Trophoblast cell (in vitro differentiated cells and primary cell): ENCODE data around the gene KIF6.

Experiments
- DNase-seq, 2 donors: peaks; one replicate each; pipeline ENCODE4 v3.0.0-alpha.2; 2016
- H2AFZ ChIP-seq: 2 replicates; pipeline ENCODE4 v1.6.1; 2013; ENCODE audit warnings: low read length, moderate library complexity, mild to moderate bottlenecking; ENCODE audit not compliant: insufficient read depth, poor library complexity
- H2AK5ac ChIP-seq: 2 replicates; pipeline ENCODE4 v1.6.1; 2013; ENCODE audit warnings: mild to moderate bottlenecking, low read length
- H2BK120ac ChIP-seq: 2 replicates; pipeline ENCODE4 v1.6.1; 2013; ENCODE audit warnings: low read length, mild to moderate bottlenecking, moderate library complexity; ENCODE audit not compliant: insufficient read depth, poor library complexity
- H2BK12ac ChIP-seq: 2 replicates; pipeline ENCODE4 v1.6.1; 2013; ENCODE audit warnings: mild to moderate bottlenecking, low read length, moderate library complexity
- H2BK5ac ChIP-seq: 2 replicates; pipeline ENCODE4 v1.6.1; 2013; ENCODE audit warnings: low read length, low read depth, moderate library complexity, mild to moderate bottlenecking; ENCODE audit not compliant: poor library complexity
- H3K14ac ChIP-seq: 2 replicates; pipeline ENCODE4 v1.6.1; 2013; ENCODE audit warnings: mild to moderate bottlenecking, low read length
- H3K18ac ChIP-seq: 2 replicates; pipeline ENCODE4 v1.6.1; 2013; ENCODE audit warnings: mild to moderate bottlenecking, low read length
- H3K23ac ChIP-seq: 2 replicates; pipeline ENCODE4 v1.6.1; 2013; ENCODE audit warnings: low read length
- H3K27ac ChIP-seq: 2 replicates; pipeline ENCODE4 v1.5.1; 2013; ENCODE audit warnings: low read depth, mild to moderate bottlenecking, inconsistent platforms, low read length, moderate library complexity
- H3K27me3 ChIP-seq: 2 replicates; pipeline ENCODE4 v1.6.1; 2013; ENCODE audit warnings: inconsistent platforms, mild to moderate bottlenecking, low read length, moderate library complexity; ENCODE audit not compliant: insufficient read depth
- H3K36me3 ChIP-seq, 2 experiments: 1 replicate in 1 of 2; 2 replicates in 1 of 2; pipeline ENCODE4 v1.6.1; 2013; ENCODE audit warnings: low read length in 2 of 2, mild to moderate bottlenecking in 2 of 2, moderate library complexity in 1 of 2; ENCODE audit not compliant: insufficient read depth in 2 of 2, control insufficient read depth in 1 of 2
- H3K4ac ChIP-seq: 2 replicates; pipeline ENCODE4 v1.6.1; 2013; ENCODE audit warnings: low read depth, mild to moderate bottlenecking, low read length, moderate library complexity
- H3K4me1 ChIP-seq, 2 experiments: 1 replicate in 1 of 2; 2 replicates in 1 of 2; pipeline ENCODE4 v1.6.1; 2013; ENCODE audit warnings: low read length in 2 of 2, mild to moderate bottlenecking in 2 of 2, moderate library complexity in 1 of 2; ENCODE audit not compliant: insufficient read depth in 2 of 2, control insufficient read depth in 1 of 2
- H3K4me2 ChIP-seq: 2 replicates; pipeline ENCODE4 v1.6.1; 2013; ENCODE audit warnings: inconsistent platforms, mild to moderate bottlenecking, low read length, moderate library complexity
- H3K4me3 ChIP-seq: 2 replicates; pipeline ENCODE4 v1.5.1; 2013; ENCODE audit warnings: mild to moderate bottlenecking, low read depth, low read length, inconsistent platforms
- H3K79me1 ChIP-seq: one replicate; pipeline ENCODE4 v1.6.1; 2013; ENCODE audit warnings: low read length
- H3K79me2 ChIP-seq: 2 replicates; pipeline ENCODE4 v1.6.1; 2013; ENCODE audit warnings: low read length, mild to moderate bottlenecking; ENCODE audit not compliant: control insufficient read depth, insufficient read depth, poor library complexity
- H3K9ac ChIP-seq: 2 replicates; pipeline ENCODE4 v1.6.1; 2013; ENCODE audit warnings: mild to moderate bottlenecking, low read length
- H3K9me3 ChIP-seq: 2 replicates; pipeline ENCODE4 v1.6.1; 2013; ENCODE audit warnings: low read depth, mild to moderate bottlenecking, control low read depth, inconsistent platforms, low read length; ENCODE audit not compliant: insufficient read depth
- H4K12ac ChIP-seq: 2 replicates; pipeline ENCODE4 v1.6.1; 2013; ENCODE audit warnings: low read depth, mild to moderate bottlenecking, low read length, moderate library complexity
- H4K8ac ChIP-seq: 2 replicates; pipeline ENCODE4 v1.6.1; 2013; ENCODE audit warnings: low read depth, mild to moderate bottlenecking, low read length, moderate library complexity
- H4K91ac ChIP-seq: one replicate; pipeline ENCODE4 v1.6.1; 2013; ENCODE audit warnings: low read depth, mild to moderate bottlenecking, low read length, moderate library complexity
- WGBS: extraction: QIAGEN DNeasy Blood & Tissue Kit; methylation state at CpG from one replicate; pipeline ENCODE4 v1.1.7; 2013; ENCODE audit warnings: missing lambda C conversion rate; ENCODE audit not compliant: insufficient read length, insufficient coverage; ENCODE audit errors: extremely low coverage; 5-methylcytosine and 5-hydroxymethylcytosine counted together

KIF6 gene

DNA sequence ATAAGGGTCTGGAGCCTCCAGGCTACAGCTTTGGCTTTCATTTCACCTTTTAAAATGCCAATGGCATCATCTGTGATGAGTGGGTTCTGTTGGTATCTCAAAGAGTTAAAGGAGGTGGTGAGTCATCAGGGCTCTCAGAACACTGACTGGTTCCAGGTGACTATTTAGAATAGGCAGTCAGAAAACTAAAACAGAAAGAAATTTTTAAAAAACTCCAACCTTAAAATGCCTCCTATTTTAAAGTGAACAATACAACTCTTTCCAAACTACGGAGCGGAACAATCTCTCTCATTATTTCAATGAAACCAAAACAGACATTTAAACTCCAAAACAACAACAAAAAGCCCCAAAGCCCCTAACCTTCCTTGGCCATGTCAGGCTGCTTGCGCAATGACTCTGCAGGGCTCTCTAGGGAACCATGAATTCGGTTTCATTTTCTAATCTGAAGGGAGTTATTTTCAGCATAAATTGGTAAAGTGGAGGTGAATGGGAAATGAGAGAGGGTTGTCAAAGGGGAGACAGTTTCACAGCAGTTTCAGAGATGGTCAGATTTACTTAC is 194.9 kb downstream of the KIF6 start:
- Histone ChIP-seq H3K14ac (no peak overlapping the region), H3K23ac (no peak overlapping the region), H2BK5ac (peak overlapping the region; percentile 13), H3K4me1 (peaks cover 0 to 3% of the 10 kb centered on the region in 2 experiments), H4K12ac (no peak overlapping the region), H3K27me3 (no peaks in the 10 kb centered on the region), H3K4ac (no peak overlapping the region), H3K18ac (no peak overlapping the region), H4K91ac (no peak overlapping the region), H3K9me3 (peaks cover 7% of the 10 kb centered on the region), H3K79me2 (no peaks in the 10 kb centered on the region), H2BK12ac (peak overlapping the region; percentile 72), H2BK120ac (peak overlapping the region; percentile 62), H2AFZ (no peak overlapping the region), H3K4me2 (no peak overlapping the region), H3K27ac (peak overlapping the region; percentile 71), H2AK5ac (no peak overlapping the region), H3K79me1 (peaks cover 1% of the 10 kb centered on the region), H3K36me3 (peaks cover 3 to 4% of the 10 kb centered on the region in 2 experiments), H4K8ac (no peak overlapping the region), H3K9ac (no peak overlapping the region), H3K4me3 (no peak overlapping the region)
- DNase-seq = peak; percentile 82 to 96
- WGBS = no CpG with 5 or more reads among the region's 4 CpGs

DNA sequence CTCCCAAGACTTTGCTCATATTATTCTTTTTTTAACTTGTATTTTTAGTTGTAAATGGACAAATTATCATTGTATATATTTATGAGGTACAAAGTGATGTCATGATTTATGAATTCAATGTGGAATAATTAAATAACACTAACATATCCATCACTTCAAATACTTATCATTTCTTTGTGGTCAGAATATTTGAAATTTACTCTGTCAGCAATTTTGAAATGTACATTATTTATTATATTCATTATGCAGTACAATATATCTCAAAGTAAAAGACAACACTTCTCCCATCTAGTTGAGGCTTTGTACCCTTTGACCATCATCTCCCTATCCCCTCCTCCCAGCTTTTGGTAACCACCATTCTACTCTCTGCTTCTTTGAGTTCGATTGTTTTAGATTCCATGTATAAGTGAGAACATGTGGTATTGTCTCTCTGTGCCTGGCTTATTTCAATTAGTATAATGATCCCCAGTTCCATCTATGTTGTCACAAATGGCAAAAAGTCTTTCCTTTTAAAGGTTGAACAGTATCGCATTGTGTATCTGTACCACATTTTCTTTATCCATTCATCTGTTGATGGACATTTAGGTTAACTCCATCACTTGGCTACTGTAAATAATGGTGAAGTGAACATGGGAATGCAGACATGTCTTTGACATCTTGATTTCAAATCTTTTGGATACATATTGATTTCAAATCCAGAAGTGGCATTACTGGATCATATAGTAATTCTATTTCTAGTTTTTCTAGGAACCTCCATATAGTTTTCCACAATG is 197.2 kb downstream of the KIF6 start:
- Histone ChIP-seq H3K79me2 (no peaks in the 10 kb centered on the region), H2BK120ac (no peak overlapping the region), H3K4me2 (no peak overlapping the region), H2AFZ (no peak overlapping the region), H2BK12ac (no peak overlapping the region), H3K9ac (no peak overlapping the region), H3K23ac (no peak overlapping the region), H3K36me3 (peaks cover 3% of the 10 kb centered on the region in 2 experiments), H3K18ac (no peak overlapping the region), H2AK5ac (no peak overlapping the region), H3K79me1 (peaks cover 1% of the 10 kb centered on the region), H4K8ac (no peak overlapping the region), H3K27me3 (no peaks in the 10 kb centered on the region), H3K4me3 (no peak overlapping the region), H3K14ac (no peak overlapping the region), H3K9me3 (peaks cover 6% of the 10 kb centered on the region), H3K4ac (no peak overlapping the region), H2BK5ac (no peak overlapping the region), H3K4me1 (peaks cover 0 to 3% of the 10 kb centered on the region in 2 experiments), H4K12ac (no peak overlapping the region), H3K27ac (no peak overlapping the region), H4K91ac (no peak overlapping the region)
- no CpG with 5 or more reads among the region's 2 CpGs for WGBS
- no peak for DNase-seq

DNA sequence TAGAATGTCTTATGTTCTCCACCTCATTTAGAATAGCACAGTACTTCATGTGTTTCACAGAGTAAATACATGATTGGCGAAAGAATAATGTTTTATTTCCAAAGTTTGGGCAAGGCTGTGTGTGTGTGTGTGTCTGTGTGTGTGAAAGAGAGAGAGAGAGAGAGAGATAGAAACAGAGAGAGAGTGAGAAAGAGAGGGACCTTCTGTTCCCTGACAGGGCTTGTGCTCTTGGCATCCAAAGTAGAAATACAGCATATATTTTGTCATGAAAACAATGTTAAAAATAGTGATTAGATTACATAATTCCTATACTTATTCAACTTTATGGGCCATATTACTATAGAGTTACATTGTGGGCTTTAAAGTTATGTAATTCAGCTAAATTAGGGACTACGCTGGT is 201.2 kb downstream of the KIF6 start:
- H3K18ac ChIP-seq = no peak overlapping the region
- no CpG with 5 or more reads among the region's 2 CpGs for WGBS
- no peaks in the 10 kb centered on the region for H3K27me3 ChIP-seq
- H3K4me1 ChIP-seq = no peaks in the 10 kb centered on the region
- H3K9ac ChIP-seq = no peak overlapping the region
- H2AFZ ChIP-seq = no peak overlapping the region
- no peaks in the 10 kb centered on the region for H3K36me3 ChIP-seq
- no peak overlapping the region for H2BK120ac ChIP-seq
- H4K91ac ChIP-seq = no peak overlapping the region
- H3K79me1 ChIP-seq = no peaks in the 10 kb centered on the region
- H3K27ac ChIP-seq = no peak overlapping the region
- no peaks in the 10 kb centered on the region for H3K79me2 ChIP-seq
- no peak overlapping the region for H2BK5ac ChIP-seq
- no peaks in the 10 kb centered on the region for H3K9me3 ChIP-seq
- no peak overlapping the region for H3K14ac ChIP-seq
- no peak overlapping the region for H2BK12ac ChIP-seq
- no peak overlapping the region for H3K4me3 ChIP-seq
- DNase-seq = no peak
- no peak overlapping the region for H4K12ac ChIP-seq
- no peak overlapping the region for H3K23ac ChIP-seq
- no peak overlapping the region for H4K8ac ChIP-seq
- H2AK5ac ChIP-seq = no peak overlapping the region
- no peak overlapping the region for H3K4ac ChIP-seq
- H3K4me2 ChIP-seq = no peak overlapping the region

DNA sequence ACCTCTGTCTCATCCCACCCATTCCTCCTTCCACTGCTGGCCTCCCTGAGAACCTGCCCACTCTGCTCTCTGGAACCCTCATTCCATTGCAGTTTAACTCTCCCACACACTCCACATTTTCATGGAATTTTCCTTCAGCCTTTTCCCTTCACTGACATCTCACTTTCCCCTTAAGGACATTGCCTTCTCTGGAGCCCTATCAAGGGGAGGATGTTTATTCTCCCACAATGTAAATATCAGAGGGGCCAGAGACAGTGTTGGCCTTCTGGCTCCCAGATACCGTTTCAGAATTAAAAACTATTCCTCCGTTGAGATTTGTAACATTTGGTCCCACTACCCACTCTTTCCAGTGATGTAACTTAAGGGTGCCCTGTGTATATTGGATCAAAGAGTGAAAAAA is 203.2 kb downstream of the KIF6 start:
- no peak overlapping the region for H2BK5ac ChIP-seq
- no peak overlapping the region for H2BK120ac ChIP-seq
- no peak overlapping the region for H3K9ac ChIP-seq
- no peak overlapping the region for H3K14ac ChIP-seq
- H2AK5ac ChIP-seq = no peak overlapping the region
- no peak overlapping the region for H4K91ac ChIP-seq
- no peak overlapping the region for H3K18ac ChIP-seq
- H2BK12ac ChIP-seq = no peak overlapping the region
- no peak overlapping the region for H3K4me2 ChIP-seq
- H3K4ac ChIP-seq = no peak overlapping the region
- no CpG with 5 or more reads among the region's 2 CpGs for WGBS
- no peaks in the 10 kb centered on the region for H3K36me3 ChIP-seq
- no peak overlapping the region for H3K23ac ChIP-seq
- H4K12ac ChIP-seq = no peak overlapping the region
- no peak for DNase-seq
- no peaks in the 10 kb centered on the region for H3K9me3 ChIP-seq
- H3K79me2 ChIP-seq = no peaks in the 10 kb centered on the region
- H3K4me3 ChIP-seq = no peak overlapping the region
- no peak overlapping the region for H4K8ac ChIP-seq
- H3K27me3 ChIP-seq = no peaks in the 10 kb centered on the region
- H3K4me1 ChIP-seq = no peaks in the 10 kb centered on the region
- H3K27ac ChIP-seq = no peak overlapping the region
- H2AFZ ChIP-seq = no peak overlapping the region
- H3K79me1 ChIP-seq = no peaks in the 10 kb centered on the region
